DND-41 (cell line): ENCODE data around the gene TPD52L1.

Source experiments
- ATAC-seq: fragments of 200-7000 bp; cut with Tn5 transposase; 3 replicates; pipeline ENCODE4 v1.9.1; 2021; ENCODE audit warnings: low read depth; ENCODE audit not compliant: insufficient read depth
- DNase-seq: peaks from one replicate; pipeline ENCODE4 v3.0.0-alpha.2; 2020
- H2AFZ ChIP-seq: 2 replicates; pipeline ENCODE4 v1.6.0; 2012; ENCODE audit warnings: low read depth, low read length
- H3K27ac ChIP-seq: 2 replicates; pipeline ENCODE4 v1.5.1; 2012; ENCODE audit warnings: low read length, inconsistent platforms
- H3K27me3 ChIP-seq: fragments of 200-600 bp; sonication (generic); 2 replicates; pipeline ENCODE4 v1.6.0; 2012; ENCODE audit warnings: low read length, mild to moderate bottlenecking, inconsistent platforms; ENCODE audit not compliant: insufficient read depth, poor library complexity
- H3K36me3 ChIP-seq: 2 replicates; pipeline ENCODE4 v1.5.1; 2012; ENCODE audit warnings: low read length, inconsistent platforms; ENCODE audit not compliant: insufficient read depth
- H3K4me1 ChIP-seq: 2 replicates; pipeline ENCODE4 v1.5.1; 2012; ENCODE audit warnings: mild to moderate bottlenecking, low read length; ENCODE audit not compliant: insufficient read depth
- H3K4me2 ChIP-seq: 2 replicates; pipeline ENCODE4 v1.6.0; 2012; ENCODE audit warnings: mild to moderate bottlenecking, moderate library complexity, low read length, inconsistent platforms; ENCODE audit not compliant: insufficient read depth
- H3K4me3 ChIP-seq, 2 experiments: fragments of 200-600 bp in 1 of 2; shearing (Covaris generic) in 1 of 2; 2 replicates each; pipeline ENCODE4 v1.5.1; 2012 to 2016; ENCODE audit warnings: inconsistent platforms in 2 of 2, low read length in 2 of 2, mild to moderate bottlenecking in 2 of 2, low read depth in 1 of 2, moderate library complexity in 1 of 2
- H3K79me2 ChIP-seq: 2 replicates; pipeline ENCODE4 v1.6.0; 2012; ENCODE audit warnings: low read length, inconsistent platforms; ENCODE audit not compliant: insufficient read depth
- H3K9ac ChIP-seq: 2 replicates; pipeline ENCODE4 v1.6.0; 2012; ENCODE audit warnings: low read depth, mild to moderate bottlenecking, inconsistent platforms, low read length, moderate library complexity
- H3K9me3 ChIP-seq: 2 replicates; pipeline ENCODE4 v1.5.1; 2012; ENCODE audit warnings: low read length, moderate library complexity, mild to moderate bottlenecking, inconsistent platforms; ENCODE audit not compliant: insufficient read depth, severe bottlenecking
- H4K20me1 ChIP-seq: 2 replicates; pipeline ENCODE4 v1.6.0; 2012; ENCODE audit warnings: low read length; ENCODE audit not compliant: insufficient read depth
- EZH2 ChIP-seq: IDR thresholded peaks from 3 replicates; pipeline ENCODE4 v1.6.1; 2012; ENCODE audit warnings: borderline replicate concordance, low read depth, mild to moderate bottlenecking, moderate library complexity, low read length, inconsistent platforms; ENCODE audit not compliant: severe bottlenecking
- TF ChIP-seq, protein P1 (sequence below): IDR thresholded peaks from 2 replicates; pipeline ENCODE4 v1.5.1; 2012; ENCODE audit warnings: borderline replicate concordance, low read length, moderate library complexity, mild to moderate bottlenecking; ENCODE audit not compliant: poor library complexity, severe bottlenecking; ENCODE audit errors: extremely low read depth

TPD52L1 gene

GRCh38 chr6:125166711-125167110, 13.1 kb downstream of the TPD52L1 start:
- H3K9ac ChIP-seq: no peak overlapping the region
- no peak overlapping the region for H2AFZ ChIP-seq
- DNase-seq (no peak), ATAC-seq (no peak)
- no peaks in the 10 kb centered on the region for H3K9me3 ChIP-seq
- H3K79me2 ChIP-seq: no peaks in the 10 kb centered on the region
- H3K4me1 ChIP-seq: no peaks in the 10 kb centered on the region
- H3K36me3 ChIP-seq: no peaks in the 10 kb centered on the region
- H4K20me1 ChIP-seq: no peaks in the 10 kb centered on the region
- no peak overlapping the region for H3K4me3 ChIP-seq
- no peak overlapping the region for H3K27ac ChIP-seq
- TF ChIP-seq EZH2: no peak
- TF ChIP-seq, protein P1, sequence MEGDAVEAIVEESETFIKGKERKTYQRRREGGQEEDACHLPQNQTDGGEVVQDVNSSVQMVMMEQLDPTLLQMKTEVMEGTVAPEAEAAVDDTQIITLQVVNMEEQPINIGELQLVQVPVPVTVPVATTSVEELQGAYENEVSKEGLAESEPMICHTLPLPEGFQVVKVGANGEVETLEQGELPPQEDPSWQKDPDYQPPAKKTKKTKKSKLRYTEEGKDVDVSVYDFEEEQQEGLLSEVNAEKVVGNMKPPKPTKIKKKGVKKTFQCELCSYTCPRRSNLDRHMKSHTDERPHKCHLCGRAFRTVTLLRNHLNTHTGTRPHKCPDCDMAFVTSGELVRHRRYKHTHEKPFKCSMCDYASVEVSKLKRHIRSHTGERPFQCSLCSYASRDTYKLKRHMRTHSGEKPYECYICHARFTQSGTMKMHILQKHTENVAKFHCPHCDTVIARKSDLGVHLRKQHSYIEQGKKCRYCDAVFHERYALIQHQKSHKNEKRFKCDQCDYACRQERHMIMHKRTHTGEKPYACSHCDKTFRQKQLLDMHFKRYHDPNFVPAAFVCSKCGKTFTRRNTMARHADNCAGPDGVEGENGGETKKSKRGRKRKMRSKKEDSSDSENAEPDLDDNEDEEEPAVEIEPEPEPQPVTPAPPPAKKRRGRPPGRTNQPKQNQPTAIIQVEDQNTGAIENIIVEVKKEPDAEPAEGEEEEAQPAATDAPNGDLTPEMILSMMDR: no peak
- H3K4me2 ChIP-seq: no peak overlapping the region
- H3K27me3 ChIP-seq: no peaks in the 10 kb centered on the region

- DNase-seq: no peak
- no peaks in the 10 kb centered on the region for H3K9me3 ChIP-seq
- ATAC-seq: no peak
- H3K79me2 ChIP-seq: no peaks in the 10 kb centered on the region
- H3K4me3 ChIP-seq: no peak overlapping the region
- no peak overlapping the region for H3K9ac ChIP-seq
- H3K36me3 ChIP-seq: no peaks in the 10 kb centered on the region
- H3K27me3 ChIP-seq: no peaks in the 10 kb centered on the region
- TF ChIP-seq, protein P1: no peak
- no peak for TF ChIP-seq EZH2
- no peaks in the 10 kb centered on the region for H3K4me1 ChIP-seq
- no peak overlapping the region for H3K27ac ChIP-seq
- H2AFZ ChIP-seq: no peak overlapping the region
- H3K4me2 ChIP-seq: no peak overlapping the region
- H4K20me1 ChIP-seq: no peaks in the 10 kb centered on the region
These were observed 14.0 kb downstream of the TPD52L1 start for GRCh38 chr6:125167579-125167978.

GRCh38 chr6:125169058-125169457, 15.5 kb downstream of the TPD52L1 start:
- Histone ChIP-seq H3K36me3 (no peaks in the 10 kb centered on the region), H3K4me1 (no peaks in the 10 kb centered on the region), H3K9ac (no peak overlapping the region), H4K20me1 (no peaks in the 10 kb centered on the region), H3K27me3 (no peaks in the 10 kb centered on the region), H2AFZ (no peak overlapping the region), H3K4me3 (no peak overlapping the region), H3K9me3 (no peaks in the 10 kb centered on the region), H3K27ac (no peak overlapping the region), H3K4me2 (no peak overlapping the region), H3K79me2 (no peaks in the 10 kb centered on the region)
- DNase-seq (no peak), ATAC-seq (no peak)
- TF ChIP-seq EZH2: no peak
- TF ChIP-seq, protein P1: no peak

DNA sequence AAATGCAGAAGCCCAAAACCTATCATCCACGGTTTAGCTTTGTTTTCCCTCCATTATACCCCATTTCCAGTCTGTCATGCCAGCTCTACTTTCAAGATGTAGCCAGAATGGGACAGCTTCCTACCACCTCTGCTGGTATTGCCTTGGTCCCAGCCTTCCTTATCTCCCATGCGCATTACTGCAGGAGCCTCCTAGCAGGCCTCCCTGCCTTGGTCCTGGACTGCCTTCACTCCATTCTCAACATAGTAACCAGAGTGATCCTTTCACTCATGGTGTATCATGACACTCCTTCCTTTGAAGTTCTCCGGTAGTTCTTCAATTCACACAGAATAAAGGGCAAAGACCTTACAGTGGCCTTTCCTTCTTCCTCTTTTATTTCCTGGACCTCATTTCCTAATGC, 15.9 kb downstream of the TPD52L1 start:
- H3K9ac ChIP-seq: no peak overlapping the region
- H3K36me3 ChIP-seq: no peaks in the 10 kb centered on the region
- H3K27ac ChIP-seq: no peak overlapping the region
- H4K20me1 ChIP-seq: no peaks in the 10 kb centered on the region
- H3K79me2 ChIP-seq: no peaks in the 10 kb centered on the region
- H2AFZ ChIP-seq: no peak overlapping the region
- DNase-seq: no peak
- no peak for TF ChIP-seq EZH2
- TF ChIP-seq, protein P1: no peak
- H3K4me2 ChIP-seq: no peak overlapping the region
- H3K4me3 ChIP-seq: no peak overlapping the region
- no peaks in the 10 kb centered on the region for H3K27me3 ChIP-seq
- no peak for ATAC-seq
- H3K4me1 ChIP-seq: no peaks in the 10 kb centered on the region
- H3K9me3 ChIP-seq: no peaks in the 10 kb centered on the region
